Measurements from ENCODE around the gene PARG.
"Not testable (repeated sequence)": the region's sequence is repeated elsewhere in the genome, so short reads cannot be mapped to it uniquely, and the experiment has no call there.

GRCh38 chr10:49859933-49860332, 81.9 kb downstream of the PARG start:
- TF ChIP-seq CTCF, POLR2A (IDR thresholded peaks at IDR 0.05): not testable (repeated sequence)

Data from tibial nerve (tissue), 3 donors.